H9 (cell line): Measurements from ENCODE around the gene CDC25B. TPM values are rescaled to one million over a fixed set of nuclear protein-coding genes. Genes with fewer than 3 reads are reported as not detected.
"Not testable (repeated sequence)": the region's sequence is repeated elsewhere in the genome, so short reads cannot be mapped to it uniquely, and the experiment has no call there.

Experiments
- DNase-seq: peaks from one replicate; pipeline ENCODE4 v3.0.0-alpha.2; 2017
- H2AFZ ChIP-seq: one replicate; pipeline ENCODE4 v1.6.1; 2013; ENCODE audit warnings: mild to moderate bottlenecking, low read length, control low read depth, moderate library complexity
- H2AK5ac ChIP-seq: 2 replicates; pipeline ENCODE4 v1.6.1; 2013; ENCODE audit warnings: low read length, control low read depth, mixed read lengths; ENCODE audit not compliant: insufficient read length
- H2BK120ac ChIP-seq: one replicate; pipeline ENCODE4 v1.6.1; 2013; ENCODE audit warnings: low read depth, mild to moderate bottlenecking, low read length, control low read depth, inconsistent platforms; ENCODE audit not compliant: poor library complexity, severe bottlenecking
- H2BK12ac ChIP-seq: 2 replicates; pipeline ENCODE4 v1.6.1; 2013; ENCODE audit warnings: low read length, control low read depth, mixed read lengths, low read depth; ENCODE audit not compliant: insufficient read length
- H2BK15ac ChIP-seq: 2 replicates; pipeline ENCODE4 v1.6.1; 2013; ENCODE audit warnings: low read depth, low read length, control low read depth
- H2BK20ac ChIP-seq: one replicate; pipeline ENCODE4 v1.6.1; 2013; ENCODE audit warnings: low read depth, mild to moderate bottlenecking, low read length, control low read depth, inconsistent platforms; ENCODE audit not compliant: poor library complexity, severe bottlenecking
- H2BK5ac ChIP-seq: 2 replicates; pipeline ENCODE4 v1.6.1; 2013; ENCODE audit warnings: low read length, control low read depth, mixed read lengths; ENCODE audit not compliant: insufficient read length
- H3K14ac ChIP-seq: 2 replicates; pipeline ENCODE4 v1.6.1; 2013; ENCODE audit warnings: low read length, control low read depth; ENCODE audit not compliant: insufficient read depth
- H3K18ac ChIP-seq: 2 replicates; pipeline ENCODE4 v1.6.1; 2013; ENCODE audit warnings: low read depth, mild to moderate bottlenecking, mixed read lengths, low read length, control low read depth; ENCODE audit not compliant: insufficient read length
- H3K23ac ChIP-seq: 2 replicates; pipeline ENCODE4 v1.6.1; 2013; ENCODE audit warnings: low read length, control low read depth, mixed read lengths, low read depth; ENCODE audit not compliant: insufficient read length
- H3K23me2 ChIP-seq: 2 replicates; pipeline ENCODE4 v1.6.1; 2013; ENCODE audit warnings: low read depth, mild to moderate bottlenecking, mixed read lengths, low read length, control low read depth; ENCODE audit not compliant: insufficient read length, poor library complexity, severe bottlenecking
- H3K27ac ChIP-seq: 2 replicates; pipeline ENCODE4 v1.5.1; 2013; ENCODE audit warnings: low read length, control low read depth, mixed read lengths, low read depth; ENCODE audit not compliant: insufficient read length
- H3K27me3 ChIP-seq: 2 replicates; pipeline ENCODE4 v1.6.1; 2013; ENCODE audit warnings: low read length, control low read depth, inconsistent platforms; ENCODE audit not compliant: insufficient read depth
- H3K4ac ChIP-seq: 2 replicates; pipeline ENCODE4 v1.6.1; 2013; ENCODE audit warnings: low read depth, mild to moderate bottlenecking, control low read depth, inconsistent platforms, low read length, moderate library complexity
- H3K4me1 ChIP-seq: 2 replicates; pipeline ENCODE4 v1.6.1; 2013; ENCODE audit warnings: low read length, control low read depth, inconsistent platforms; ENCODE audit not compliant: insufficient read depth
- H3K4me2 ChIP-seq: 2 replicates; pipeline ENCODE4 v1.6.1; 2013; ENCODE audit warnings: low read length, control low read depth, mixed read lengths; ENCODE audit not compliant: insufficient read length, insufficient read depth
- H3K56ac ChIP-seq: 2 replicates; pipeline ENCODE4 v1.6.1; 2013; ENCODE audit warnings: low read depth, mild to moderate bottlenecking, mixed read lengths, low read length, control low read depth; ENCODE audit not compliant: insufficient read length
- H3K79me1 ChIP-seq: 2 replicates; pipeline ENCODE4 v1.6.1; 2013; ENCODE audit warnings: low read depth, mild to moderate bottlenecking, moderate library complexity, low read length, control low read depth, inconsistent platforms; ENCODE audit not compliant: insufficient read depth, poor library complexity, severe bottlenecking
- H3K79me2 ChIP-seq: 2 replicates; pipeline ENCODE4 v1.6.1; 2013; ENCODE audit warnings: low read length, control low read depth, inconsistent platforms; ENCODE audit not compliant: insufficient read depth
- H3K9ac ChIP-seq: 2 replicates; pipeline ENCODE4 v1.6.1; 2013; ENCODE audit warnings: low read length, control low read depth, mixed read lengths; ENCODE audit not compliant: insufficient read length; ENCODE audit errors: extremely low read depth
- H3K9me3 ChIP-seq: one replicate; pipeline ENCODE4 v1.6.1; 2013; ENCODE audit warnings: low read depth, low read length, inconsistent platforms; ENCODE audit not compliant: control insufficient read depth
- H3T11ph ChIP-seq: one replicate; pipeline ENCODE4 v1.6.1; 2013; ENCODE audit warnings: mild to moderate bottlenecking, low read length, control low read depth, inconsistent platforms
- H4K20me1 ChIP-seq: one replicate; pipeline ENCODE4 v1.6.1; 2013; ENCODE audit not compliant: control insufficient read depth, insufficient read length, insufficient read depth
- H4K5ac ChIP-seq: 2 replicates; pipeline ENCODE4 v1.6.1; 2013; ENCODE audit warnings: low read depth, mild to moderate bottlenecking, mixed read lengths, low read length, control low read depth; ENCODE audit not compliant: insufficient read length
- H4K8ac ChIP-seq: replicated peaks from 2 replicates; pipeline ENCODE4 v1.6.1; 2013; ENCODE audit warnings: low read length, control low read depth, mixed read lengths, low read depth; ENCODE audit not compliant: insufficient read length
- H4K91ac ChIP-seq: 2 replicates; pipeline ENCODE4 v1.6.1; 2013; ENCODE audit warnings: low read depth, mild to moderate bottlenecking, moderate library complexity, mixed read lengths, low read length, control low read depth; ENCODE audit not compliant: insufficient read length
- H3K27ac Mint-ChIP-seq, 3 experiments: 2 replicates in 2 of 3; 3 replicates in 1 of 3; pipeline ENCODE4 v1.8.0; 2020 to 2021; ENCODE audit warnings: mixed read lengths in 3 of 3, mild to moderate bottlenecking in 1 of 3, moderate library complexity in 1 of 3
- H3K27me3 Mint-ChIP-seq: 2 replicates; pipeline ENCODE4 v1.8.0; 2021; ENCODE audit warnings: low read depth, mild to moderate bottlenecking, moderate library complexity, mixed read lengths
- H3K36me3 Mint-ChIP-seq, 3 experiments: 2 replicates in 2 of 3; 3 replicates in 1 of 3; pipeline ENCODE4 v1.8.0; 2020 to 2021; ENCODE audit warnings: low read depth in 3 of 3, mixed read lengths in 3 of 3; ENCODE audit not compliant: insufficient read depth in 1 of 3
- H3K4me1 Mint-ChIP-seq, 2 experiments: 2 replicates each; pipeline ENCODE4 v1.8.0; 2020; ENCODE audit warnings: mixed read lengths in 2 of 2
- H3K4me3 Mint-ChIP-seq, 2 experiments: 2 replicates in 1 of 2; 3 replicates in 1 of 2; pipeline ENCODE4 v1.8.0; 2020 to 2021; ENCODE audit warnings: mild to moderate bottlenecking in 2 of 2, mixed read lengths in 2 of 2, moderate library complexity in 1 of 2
- H3K9me3 Mint-ChIP-seq, 2 experiments: 2 replicates in 1 of 2; 3 replicates in 1 of 2; pipeline ENCODE4 v1.8.0; 2020; ENCODE audit warnings: mild to moderate bottlenecking in 2 of 2, mixed read lengths in 2 of 2, moderate library complexity in 1 of 2
- CTCF ChIP-seq: fragments of 200-600 bp; sonication (generic); conservative IDR thresholded peaks from 3 replicates; pipeline ENCODE4 v1.8.0; 2021; ENCODE audit warnings: antibody characterized with exemption, mild to moderate bottlenecking
- WGBS: extraction: QIAGEN DNeasy Blood & Tissue Kit; methylation state at CpG from one replicate; pipeline ENCODE4 v1.1.7; 2013; ENCODE audit warnings: missing lambda C conversion rate, low lambda C conversion rate, mixed read lengths; ENCODE audit not compliant: insufficient read length; ENCODE audit errors: extremely low coverage; 5-methylcytosine and 5-hydroxymethylcytosine counted together
- total RNA-seq: library from RNA; stranded (reverse); gene quantifications from 2 replicates; pipeline ENCODE4 v1.2.1, GENCODE V29; 2021

CDC25B gene
- total RNA-seq, 1 experiment from 2014 or later = 24.0 TPM

- no peak overlapping the region for H3K4me2 ChIP-seq
- no peak overlapping the region for H3K4me3 Mint-ChIP-seq
- H2BK20ac ChIP-seq = no peak overlapping the region
- no peak overlapping the region for H2BK5ac ChIP-seq
- no peak overlapping the region for H3T11ph ChIP-seq
- WGBS = no CpG with 5 or more reads among the region's 3 CpGs
- H3K9ac ChIP-seq = no peak overlapping the region
- no peaks in the 10 kb centered on the region; a peak in 1 of 7 replicates for H3K36me3 Mint-ChIP-seq
- DNase-seq = no peak
- H3K79me2 ChIP-seq = no peaks in the 10 kb centered on the region
- H3K27ac Mint-ChIP-seq = 0 out of 7 replicates have a peak overlapping the region, but pooled peaks of 1 of the 3 experiments have one; percentile 57
- no peak overlapping the region for H3K18ac ChIP-seq
- H3K27ac ChIP-seq = no peak overlapping the region
- H3K27me3 ChIP-seq = no peaks in the 10 kb centered on the region
- no peaks in the 10 kb centered on the region for H3K27me3 Mint-ChIP-seq
- no peak overlapping the region for H2BK12ac ChIP-seq
- no peak overlapping the region for H3K56ac ChIP-seq
- H3K79me1 ChIP-seq = no peaks in the 10 kb centered on the region
- H3K14ac ChIP-seq = no peak overlapping the region
- H2AFZ ChIP-seq = no peak overlapping the region
- H4K91ac ChIP-seq = no peak overlapping the region
- H3K4me1 ChIP-seq = no peaks in the 10 kb centered on the region
- no peaks in the 10 kb centered on the region for H3K23me2 ChIP-seq
- H4K20me1 ChIP-seq = no peaks in the 10 kb centered on the region
- H2AK5ac ChIP-seq = no peak overlapping the region
- no peak overlapping the region for H4K8ac ChIP-seq
- H2BK120ac ChIP-seq = no peak overlapping the region
- no peak overlapping the region for H2BK15ac ChIP-seq
- no peak for TF ChIP-seq CTCF
- H3K4ac ChIP-seq = no peak overlapping the region
- H3K4me1 Mint-ChIP-seq = no peaks in the 10 kb centered on the region
- no peak overlapping the region for H4K5ac ChIP-seq
- no peak overlapping the region for H3K23ac ChIP-seq
- no peaks in the 10 kb centered on the region for H3K9me3 Mint-ChIP-seq
- H3K9me3 ChIP-seq = no peaks in the 10 kb centered on the region
Measured at GRCh38 chr20:3828798-3829197, 32.7 kb downstream of the CDC25B start.

GRCh38 chr20:3829891-3830290, 33.8 kb downstream of the CDC25B start:
- H2AFZ ChIP-seq, H4K20me1 ChIP-seq, H3K18ac ChIP-seq, H3K4me2 ChIP-seq, H4K5ac ChIP-seq, H3K27me3 ChIP-seq, H2AK5ac ChIP-seq, H3K23me2 ChIP-seq, H3K27ac ChIP-seq, H3T11ph ChIP-seq, H3K9me3 Mint-ChIP-seq, H2BK5ac ChIP-seq, H2BK12ac ChIP-seq, H3K9ac ChIP-seq, H2BK120ac ChIP-seq, H3K23ac ChIP-seq, H3K79me2 ChIP-seq, H3K4me3 Mint-ChIP-seq, H3K27ac Mint-ChIP-seq, H4K91ac ChIP-seq, H3K36me3 Mint-ChIP-seq, DNase-seq, H2BK20ac ChIP-seq, H3K79me1 ChIP-seq, H3K4me1 Mint-ChIP-seq, H3K4ac ChIP-seq, H3K14ac ChIP-seq, H2BK15ac ChIP-seq, H3K27me3 Mint-ChIP-seq, H3K9me3 ChIP-seq, H3K4me1 ChIP-seq, H3K56ac ChIP-seq, H4K8ac ChIP-seq: not testable (repeated sequence)
- no CpG with 5 or more reads among the region's 5 CpGs for WGBS
